Activated CD4-positive, alpha-beta T cell treated with anti-CD3 and anti-CD28 coated beads, Interleukin-2, amount 50 U/mL, for 4 hours (primary cell): ENCODE results near the gene MRPL39.

Experiments used
- DNase-seq, 2 experiments: peaks; one replicate each; pipeline ENCODE4 v3.0.0-alpha.2; 2020

MRPL39 gene

DNA sequence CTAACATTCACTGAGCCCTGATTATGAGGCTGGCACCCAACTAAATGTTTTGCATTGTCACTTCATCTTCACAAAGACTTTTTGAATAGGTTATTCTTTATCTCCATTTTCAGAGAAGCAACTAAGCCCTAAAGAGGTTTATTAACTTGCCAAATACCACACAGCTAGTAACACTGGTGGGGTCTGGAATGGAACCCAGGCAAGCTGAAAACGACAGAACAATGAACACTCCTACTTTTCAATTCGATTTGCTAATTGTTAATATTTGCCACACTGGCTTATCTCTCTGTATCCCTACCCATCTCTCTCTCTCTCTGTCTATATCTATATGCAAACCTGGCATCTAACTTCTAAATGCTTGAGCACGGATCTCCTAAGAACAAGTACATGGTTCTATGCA, 40.6 kb downstream of the MRPL39 start:
- DNase-seq, result no peak

DNA sequence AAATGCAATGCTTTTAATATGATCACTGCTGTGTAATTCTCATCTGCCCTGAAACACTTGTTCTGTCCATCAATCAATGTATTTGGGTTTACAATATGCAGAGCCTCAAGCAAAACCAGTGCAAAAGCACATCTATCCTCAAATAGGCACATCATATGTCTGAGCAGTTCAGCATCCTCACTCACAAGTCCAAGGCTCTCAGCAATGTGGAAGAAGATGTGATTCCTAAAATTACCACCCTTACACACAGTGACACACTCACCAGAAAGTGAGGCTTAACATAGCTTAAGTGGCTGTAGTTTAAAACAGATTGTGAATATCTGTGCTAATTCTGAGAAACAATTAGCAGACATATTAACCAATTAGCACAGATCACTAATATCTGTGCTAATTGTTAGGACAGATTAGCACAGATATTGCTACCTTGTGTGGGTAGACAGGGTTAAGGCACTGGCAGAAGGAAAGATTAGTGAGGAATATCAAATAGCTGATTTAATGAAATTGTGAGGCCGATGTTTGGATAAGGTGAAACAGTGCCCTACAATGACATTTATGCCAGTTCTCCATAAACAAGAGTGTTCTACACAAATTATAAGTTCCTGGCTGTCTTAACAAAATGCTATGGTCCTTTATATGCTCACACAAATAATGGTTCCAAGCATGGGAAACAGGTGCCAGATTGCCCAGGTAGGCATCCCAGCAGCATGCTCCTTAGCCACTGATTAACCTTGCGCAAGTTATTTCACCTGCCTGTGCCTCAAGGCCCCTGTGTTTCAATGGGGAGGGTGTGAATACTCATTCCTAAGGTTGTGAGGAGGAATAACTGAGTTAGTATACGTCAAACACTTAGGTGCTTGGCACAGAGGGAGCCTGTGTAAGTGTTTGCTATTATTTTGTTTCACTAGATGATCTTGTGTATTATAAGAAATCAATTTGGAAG, 41.7 kb downstream of the MRPL39 start:
- DNase-seq, result no peak

DNA sequence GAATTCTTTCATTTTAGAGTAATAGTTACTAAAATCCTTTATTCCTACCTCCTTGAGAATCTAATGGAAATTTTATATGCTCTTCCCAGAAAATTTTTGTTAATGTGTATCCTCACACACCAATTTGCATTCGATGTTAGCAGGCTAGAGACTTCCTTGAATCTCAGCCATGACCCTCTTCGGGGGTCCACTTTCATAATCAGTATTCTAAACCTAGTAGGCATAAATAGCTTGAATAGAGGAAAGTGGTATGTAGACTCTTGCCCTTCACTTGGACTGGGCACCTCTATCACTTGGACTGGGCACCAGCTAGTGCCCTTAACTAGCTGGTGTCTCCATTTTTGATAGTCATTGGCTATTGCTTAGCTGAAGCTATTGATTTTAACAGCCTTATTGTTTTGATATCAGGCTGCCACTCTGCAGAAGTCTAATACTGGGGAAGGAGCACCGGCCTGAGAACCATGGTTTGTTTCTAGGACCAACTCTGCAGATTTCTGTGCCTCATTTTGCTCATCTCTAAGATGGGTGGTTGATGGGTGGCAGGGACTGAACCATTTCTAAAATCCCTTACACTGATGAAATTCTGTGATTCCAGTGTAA, 42.8 kb downstream of the MRPL39 start:
- no peak for DNase-seq

DNA sequence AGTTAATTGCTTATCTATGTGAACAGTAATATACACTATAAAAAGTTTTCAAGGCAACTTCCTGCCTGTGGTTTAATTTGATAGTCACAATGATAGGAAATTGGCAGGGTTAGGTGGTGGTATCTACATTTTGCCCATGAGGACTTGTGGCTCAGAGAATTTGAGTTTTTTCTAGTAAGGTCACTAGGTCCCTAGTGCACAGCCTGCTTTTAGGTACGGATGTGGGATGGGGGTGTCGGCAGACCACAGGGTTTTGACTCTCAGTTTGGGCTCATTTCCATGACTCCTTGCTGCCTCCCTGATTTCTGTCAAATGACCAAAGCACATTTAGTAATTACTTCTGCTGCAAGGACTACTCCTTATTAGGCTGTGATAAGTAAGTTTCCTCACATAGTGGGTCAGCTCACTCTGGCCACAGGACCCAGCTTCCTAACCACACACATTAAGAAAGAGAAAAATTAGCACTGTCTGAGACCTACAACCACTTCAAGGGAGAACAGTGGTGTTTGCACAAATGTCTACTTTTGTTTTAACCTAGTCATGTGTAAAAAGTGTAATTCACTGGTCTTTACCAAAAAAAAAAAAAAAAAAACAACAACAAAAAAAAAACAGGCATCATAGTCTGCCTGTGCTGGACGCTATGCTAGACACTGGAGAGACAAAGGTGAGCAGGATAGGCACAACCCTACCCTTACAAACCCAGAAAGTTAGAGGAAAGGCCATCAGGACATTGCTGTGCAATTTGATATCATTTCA, 43.7 kb downstream of the MRPL39 start:
- DNase-seq, result no peak

DNA sequence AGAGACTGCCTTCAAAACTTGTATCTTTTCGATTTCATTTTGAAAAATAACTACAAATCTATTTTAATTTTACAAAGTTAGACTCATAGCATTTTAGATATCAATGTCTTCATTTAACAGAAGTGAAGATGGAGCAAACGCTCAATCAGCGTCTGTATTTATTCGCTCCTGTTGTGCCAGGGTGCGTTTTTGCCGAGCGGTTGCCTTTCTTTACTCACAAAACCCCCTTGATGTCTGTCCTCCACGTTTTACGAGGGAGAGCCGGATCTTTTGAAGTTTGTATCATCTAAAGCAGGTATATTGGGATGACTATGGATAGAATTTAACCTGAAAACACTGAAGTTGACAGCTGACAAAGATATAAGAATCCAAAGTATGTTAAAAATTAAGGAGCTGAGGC, 44.6 kb downstream of the MRPL39 start:
- no peak for DNase-seq

DNA sequence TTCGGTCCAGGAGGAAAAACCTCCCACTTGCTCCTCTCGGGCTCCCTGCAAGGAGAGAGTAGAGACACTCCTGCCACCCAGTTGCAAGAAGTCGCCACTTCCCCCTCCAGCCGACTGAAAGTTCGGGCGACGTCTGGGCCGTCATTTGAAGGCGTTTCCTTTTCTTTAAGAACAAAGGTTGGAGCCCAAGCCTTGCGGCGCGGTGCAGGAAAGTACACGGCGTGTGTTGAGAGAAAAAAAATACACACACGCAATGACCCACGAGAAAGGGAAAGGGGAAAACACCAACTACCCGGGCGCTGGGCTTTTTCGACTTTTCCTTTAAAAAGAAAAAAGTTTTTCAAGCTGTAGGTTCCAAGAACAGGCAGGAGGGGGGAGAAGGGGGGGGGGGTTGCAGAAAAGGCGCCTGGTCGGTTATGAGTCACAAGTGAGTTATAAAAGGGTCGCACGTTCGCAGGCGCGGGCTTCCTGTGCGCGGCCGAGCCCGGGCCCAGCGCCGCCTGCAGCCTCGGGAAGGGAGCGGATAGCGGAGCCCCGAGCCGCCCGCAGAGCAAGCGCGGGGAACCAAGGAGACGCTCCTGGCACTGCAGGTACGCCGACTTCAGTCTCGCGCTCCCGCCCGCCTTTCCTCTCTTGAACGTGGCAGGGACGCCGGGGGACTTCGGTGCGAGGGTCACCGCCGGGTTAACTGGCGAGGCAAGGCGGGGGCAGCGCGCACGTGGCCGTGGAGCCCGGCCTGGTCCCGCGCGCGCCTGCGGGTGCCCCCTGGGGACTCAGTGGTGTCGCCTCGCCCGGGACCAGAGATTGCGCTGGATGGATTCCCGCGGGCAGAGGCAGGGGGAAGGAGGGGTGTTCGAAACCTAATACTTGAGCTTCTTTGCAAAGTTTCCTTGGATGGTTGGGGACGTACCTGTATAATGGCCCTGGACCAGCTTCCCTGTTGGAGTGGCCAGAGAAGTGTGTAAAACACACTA, 45.3 kb downstream of the MRPL39 start:
- peak; percentile 81 to 85 for DNase-seq

- no peak for DNase-seq
Measured at GRCh38 chr21:25560891-25561290, 46.4 kb downstream of the MRPL39 start.

DNA sequence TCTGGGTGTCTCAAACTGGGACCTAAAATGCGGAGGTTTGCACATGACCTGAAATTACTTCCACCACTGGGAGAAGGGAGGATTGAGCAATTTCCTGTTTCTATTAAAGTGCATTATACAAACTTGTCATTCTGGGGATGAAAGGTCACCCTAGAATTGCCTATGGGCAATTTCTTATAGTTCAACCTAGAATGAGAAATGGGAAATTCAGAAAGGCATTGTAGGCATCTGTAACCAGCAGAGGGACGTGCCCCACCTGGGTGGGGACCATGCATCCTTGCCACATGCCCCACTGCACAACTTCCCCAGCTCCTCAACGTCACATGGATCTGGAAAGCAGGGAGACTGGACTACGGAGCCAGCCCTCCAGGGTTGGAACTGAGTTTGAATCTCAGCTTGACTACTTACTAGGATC, 47.0 kb downstream of the MRPL39 start:
- no peak for DNase-seq

DNA sequence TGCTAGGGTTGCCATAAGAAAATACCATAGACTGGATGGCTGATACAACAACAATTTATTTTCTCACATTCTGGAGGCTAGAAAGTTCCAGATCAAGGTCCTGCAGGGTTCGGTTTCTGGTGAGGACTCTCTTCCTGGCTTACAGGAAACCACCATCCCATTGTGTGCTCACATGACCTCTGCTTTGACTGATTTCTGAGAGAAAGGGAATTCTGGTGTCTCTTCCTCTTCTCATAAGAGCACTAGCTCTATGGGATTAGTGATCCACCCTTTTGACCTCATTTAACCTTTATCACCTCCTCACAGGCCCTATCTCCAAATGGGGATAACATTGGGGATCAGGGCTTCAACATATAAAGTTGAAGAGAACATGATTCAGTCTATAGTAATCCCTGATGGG, 47.5 kb downstream of the MRPL39 start:
- no peak for DNase-seq

DNA sequence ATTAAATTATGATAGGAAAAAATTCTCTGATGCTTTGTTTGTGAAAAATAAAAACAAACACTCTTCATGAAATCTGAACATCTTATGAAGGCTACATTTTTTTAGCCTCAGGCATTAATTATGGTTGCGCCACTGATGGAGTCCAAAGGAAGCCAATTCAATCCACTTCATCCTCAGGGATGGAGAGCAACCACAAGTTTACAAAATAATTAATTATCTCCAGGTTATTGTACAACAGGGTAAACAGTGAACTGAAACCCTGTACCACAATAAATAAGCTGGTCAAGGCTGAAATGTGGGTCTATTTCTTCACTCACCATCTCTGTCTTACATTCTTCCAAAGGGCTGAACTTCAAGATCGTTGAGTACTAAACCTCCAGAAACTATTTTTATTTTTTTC, 49.2 kb downstream of the MRPL39 start:
- DNase-seq, result no peak

DNA sequence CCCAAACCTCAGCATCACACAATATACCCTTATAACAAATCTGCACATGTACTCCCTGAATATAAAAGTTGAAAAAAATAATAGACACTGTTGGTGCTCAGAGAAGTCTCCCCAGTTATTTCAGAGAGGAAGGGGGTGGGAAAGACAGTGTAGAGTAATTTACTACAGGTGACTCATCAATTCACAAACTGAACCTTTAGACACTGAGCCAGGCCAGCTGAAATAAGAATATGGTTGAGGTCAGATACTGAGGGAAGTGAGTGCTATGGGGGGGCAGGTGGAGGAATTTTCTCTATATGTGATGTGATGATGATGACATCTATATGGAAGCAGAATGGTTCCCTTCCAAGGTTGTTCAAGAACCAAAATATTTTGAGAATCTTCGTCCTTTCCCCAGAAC, 50.1 kb downstream of the MRPL39 start:
- no peak for DNase-seq

GRCh38 chr21:25556091-25556490, 51.2 kb downstream of the MRPL39 start:
- no peak for DNase-seq

- no peak for DNase-seq
Measured at GRCh38 chr21:25555492-25555891, 51.8 kb downstream of the MRPL39 start.

DNA sequence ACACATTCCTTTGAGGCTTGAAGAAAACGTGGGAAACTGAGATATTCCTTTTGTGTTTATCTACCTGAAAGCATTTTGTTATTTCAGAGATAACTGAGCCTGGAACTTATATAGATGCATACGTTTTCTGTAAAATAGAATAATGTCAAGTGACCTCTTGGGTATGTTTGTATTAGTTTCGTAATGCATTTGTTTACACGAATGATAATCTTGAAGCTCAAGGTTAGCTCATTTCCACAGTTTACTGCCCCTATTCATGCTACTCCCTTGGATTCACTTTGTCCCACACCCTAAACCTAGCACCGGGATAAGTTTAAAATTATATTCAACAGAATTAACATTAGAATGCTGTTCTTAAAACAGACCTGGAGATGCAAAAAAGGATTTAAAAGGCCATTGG, 54.4 kb downstream of the MRPL39 start:
- no peak for DNase-seq

- DNase-seq, result no peak
Measured at GRCh38 chr21:25551569-25551968, 55.7 kb downstream of the MRPL39 start.

DNA sequence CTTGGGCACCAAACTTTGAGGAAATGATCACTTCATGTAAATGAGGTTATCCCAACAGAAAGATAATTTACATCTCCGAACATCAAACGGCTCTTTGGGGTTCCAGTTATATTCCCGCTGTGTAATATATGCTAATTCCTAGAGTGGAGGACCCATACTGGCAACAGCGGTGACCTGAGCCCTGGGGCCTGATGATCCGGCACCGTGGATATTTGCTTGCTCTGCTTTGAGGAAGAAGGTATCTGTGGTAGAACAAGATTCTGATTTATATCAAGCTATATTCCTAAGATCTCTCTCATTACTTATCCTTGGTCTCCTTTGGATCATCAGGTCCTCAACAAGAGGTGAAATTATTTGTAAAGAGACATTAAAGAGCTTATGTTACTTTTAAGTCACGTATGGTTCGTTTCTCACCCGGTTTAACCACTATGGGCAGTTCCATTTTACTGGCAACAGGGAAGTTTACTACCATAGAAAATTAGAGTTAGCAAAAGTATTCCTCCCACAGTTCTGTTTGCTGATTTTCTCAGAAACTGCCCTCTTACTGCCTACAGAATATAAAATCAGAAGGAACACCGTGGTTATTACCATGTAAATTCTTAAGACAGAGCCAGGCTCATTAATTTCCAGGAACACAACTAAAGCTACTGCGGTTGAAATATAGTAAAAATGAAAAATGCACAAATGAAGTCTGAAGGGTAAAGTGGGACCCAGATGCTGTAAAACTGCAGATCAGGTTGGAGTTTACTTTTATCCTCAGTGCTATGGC, 56.7 kb downstream of the MRPL39 start:
- DNase-seq, result no peak

DNA sequence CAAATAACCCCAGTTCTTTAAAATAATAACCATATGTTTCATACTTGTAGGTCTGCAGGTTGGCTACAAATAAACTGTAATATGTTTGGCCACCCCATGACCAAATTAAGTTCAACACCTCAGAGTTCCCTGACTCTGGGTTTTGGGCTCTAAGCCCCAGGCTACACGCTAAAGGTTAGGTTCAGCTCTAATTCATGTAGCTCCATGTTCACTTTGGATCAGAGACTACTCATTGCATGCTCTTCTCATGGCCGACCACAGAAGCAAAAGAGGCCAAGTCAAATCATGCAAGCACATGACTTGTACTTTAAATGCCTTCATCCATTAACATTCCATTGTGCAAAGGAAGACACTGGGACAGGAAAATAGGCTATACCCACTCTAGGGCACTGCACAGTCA, 66.2 kb downstream of the MRPL39 start:
- DNase-seq, result no peak

- DNase-seq, result no peak
Measured at GRCh38 chr21:25539606-25540005, 67.7 kb downstream of the MRPL39 start.

DNA sequence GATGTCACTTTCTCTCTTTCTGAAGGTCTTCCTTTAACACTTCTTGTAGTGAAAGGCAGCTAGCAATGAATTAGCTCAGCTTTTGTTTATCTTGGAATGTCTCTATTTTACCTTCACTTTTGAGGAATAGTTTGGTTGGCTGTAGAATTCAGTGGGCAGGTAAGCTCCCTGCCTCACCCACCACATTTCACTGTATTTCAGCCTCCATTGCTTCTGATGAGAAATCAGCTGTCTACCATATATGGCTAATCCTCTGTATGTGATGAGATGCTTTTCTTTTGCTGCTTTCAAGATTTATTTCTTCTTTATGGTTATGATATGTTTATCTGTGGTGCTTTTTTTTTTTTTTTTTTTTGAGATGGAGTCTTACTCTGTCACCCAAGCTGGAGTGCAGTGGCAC, 70.1 kb downstream of the MRPL39 start:
- DNase-seq, result no peak

DNA sequence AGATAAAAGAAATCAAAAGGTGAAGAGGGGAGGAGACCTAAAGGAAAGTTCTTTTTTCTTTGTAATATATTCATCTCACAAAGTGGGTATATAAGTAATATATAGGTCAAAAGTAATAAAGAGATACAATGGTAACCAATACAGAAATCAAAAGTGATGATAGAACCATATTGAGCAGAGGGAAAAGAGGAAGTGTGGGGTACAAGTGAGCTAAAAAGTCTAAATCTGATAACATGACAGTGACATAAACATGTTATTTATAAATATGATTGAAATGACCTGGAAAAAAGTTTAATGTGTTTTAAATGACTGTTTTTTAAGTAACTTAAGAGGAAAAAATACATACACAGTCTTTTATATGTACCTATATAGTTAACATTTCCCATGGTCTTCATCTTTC, 70.5 kb downstream of the MRPL39 start:
- DNase-seq, result no peak

DNA sequence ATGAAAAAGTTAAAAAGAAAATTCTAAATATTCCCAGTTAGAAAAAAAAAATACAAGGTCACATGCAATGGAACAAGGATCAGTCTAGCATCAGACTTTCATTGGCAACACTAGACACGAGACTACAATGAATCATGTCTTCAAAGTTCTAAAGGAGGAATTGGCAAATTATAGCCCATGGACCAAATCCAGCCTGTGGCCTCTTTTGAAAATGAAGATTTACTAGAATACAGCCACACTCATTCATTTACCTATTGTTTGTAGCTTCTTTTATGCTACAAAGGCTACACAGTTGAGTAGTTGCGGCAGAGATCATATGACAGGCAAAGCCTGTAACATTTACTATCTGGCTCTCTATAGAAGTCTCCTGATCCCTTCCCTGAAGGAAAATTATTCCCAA, 71.4 kb downstream of the MRPL39 start:
- DNase-seq, result no peak
